Measurements from ENCODE around the gene CCNYL1. TPM values are rescaled to one million over a fixed set of nuclear protein-coding genes. Genes with fewer than 3 reads are reported as not detected.

The CCNYL1 gene
- total RNA-seq (2022; extraction: Qiagen RNA extraction): 19.0 to 23.5 TPM (median 21.2 TPM) in 5 replicates

GRCh38 chr2:207710814-207711740 lies at the start of gene CCNYL1:
TSS of gene CCNYL1 (plus strand) at chr2:207711640. CDS start at chr2:207711897, 257 bp downstream.

Other genes with a start within 250 kb of the CCNYL1 start
- gene CREB1, start 181.7 kb upstream of the CCNYL1 start, total RNA-seq (2022; extraction: Qiagen RNA extraction): 16.7 to 27.8 TPM (median 21.9 TPM) in 5 replicates
- 19.7 to 28.4 TPM (median 25.8 TPM) in 5 replicates for gene METTL21A, start 86.2 kb upstream of the CCNYL1 start, total RNA-seq (2022; extraction: Qiagen RNA extraction)
- 3.3 to 3.8 TPM (median 3.5 TPM) in 5 replicates for gene FZD5, start 58.3 kb downstream of the CCNYL1 start, total RNA-seq (2022; extraction: Qiagen RNA extraction)

Measured in A549 treated with Mapracorat at 1 μM for 4 hours (cell line).